ENCODE results near the gene GRB10.

GRCh38 chr7:50667338-50667737 is 115.4 kb downstream of the GRB10 start:
- TF ChIP-seq POLR2A (IDR thresholded peaks at IDR 0.05), result no peak
- TF ChIP-seq, protein P1, sequence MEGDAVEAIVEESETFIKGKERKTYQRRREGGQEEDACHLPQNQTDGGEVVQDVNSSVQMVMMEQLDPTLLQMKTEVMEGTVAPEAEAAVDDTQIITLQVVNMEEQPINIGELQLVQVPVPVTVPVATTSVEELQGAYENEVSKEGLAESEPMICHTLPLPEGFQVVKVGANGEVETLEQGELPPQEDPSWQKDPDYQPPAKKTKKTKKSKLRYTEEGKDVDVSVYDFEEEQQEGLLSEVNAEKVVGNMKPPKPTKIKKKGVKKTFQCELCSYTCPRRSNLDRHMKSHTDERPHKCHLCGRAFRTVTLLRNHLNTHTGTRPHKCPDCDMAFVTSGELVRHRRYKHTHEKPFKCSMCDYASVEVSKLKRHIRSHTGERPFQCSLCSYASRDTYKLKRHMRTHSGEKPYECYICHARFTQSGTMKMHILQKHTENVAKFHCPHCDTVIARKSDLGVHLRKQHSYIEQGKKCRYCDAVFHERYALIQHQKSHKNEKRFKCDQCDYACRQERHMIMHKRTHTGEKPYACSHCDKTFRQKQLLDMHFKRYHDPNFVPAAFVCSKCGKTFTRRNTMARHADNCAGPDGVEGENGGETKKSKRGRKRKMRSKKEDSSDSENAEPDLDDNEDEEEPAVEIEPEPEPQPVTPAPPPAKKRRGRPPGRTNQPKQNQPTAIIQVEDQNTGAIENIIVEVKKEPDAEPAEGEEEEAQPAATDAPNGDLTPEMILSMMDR (IDR thresholded peaks at IDR 0.05), result no peak

Measured in Peyer's patch (tissue), 4 donors.